Measurements from ENCODE around the gene PTPRN2.

PTPRN2 gene

DNA sequence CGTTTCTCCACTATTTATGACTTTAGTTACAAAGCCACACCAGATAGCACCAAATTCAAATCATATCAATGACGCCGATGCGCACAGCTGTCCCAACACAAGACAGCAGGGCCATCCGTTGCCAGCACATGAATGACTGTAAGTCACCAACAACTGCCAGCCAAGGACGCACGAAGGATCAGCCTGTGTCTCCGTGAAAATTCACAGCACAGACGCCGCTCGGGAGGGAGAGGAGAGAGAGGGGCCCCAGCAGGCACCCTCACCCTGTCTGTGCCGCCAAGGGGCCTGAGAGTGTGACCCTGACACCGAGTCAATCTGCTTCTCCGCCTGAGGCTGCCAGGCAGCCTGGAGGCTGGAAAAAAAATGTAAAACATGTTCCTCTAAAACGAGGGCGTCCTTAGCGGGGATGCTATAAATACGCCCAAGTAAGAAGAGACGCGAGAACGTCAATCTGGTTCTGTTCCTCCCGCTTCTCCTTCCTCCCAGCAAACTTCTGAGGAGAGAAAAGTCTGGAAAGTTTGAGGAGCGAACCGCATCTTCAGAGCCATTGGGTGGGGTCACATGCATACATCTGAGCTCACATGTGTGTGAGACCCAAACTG lies 111.2 kb downstream of the PTPRN2 start:
- TF ChIP-seq, protein P1, sequence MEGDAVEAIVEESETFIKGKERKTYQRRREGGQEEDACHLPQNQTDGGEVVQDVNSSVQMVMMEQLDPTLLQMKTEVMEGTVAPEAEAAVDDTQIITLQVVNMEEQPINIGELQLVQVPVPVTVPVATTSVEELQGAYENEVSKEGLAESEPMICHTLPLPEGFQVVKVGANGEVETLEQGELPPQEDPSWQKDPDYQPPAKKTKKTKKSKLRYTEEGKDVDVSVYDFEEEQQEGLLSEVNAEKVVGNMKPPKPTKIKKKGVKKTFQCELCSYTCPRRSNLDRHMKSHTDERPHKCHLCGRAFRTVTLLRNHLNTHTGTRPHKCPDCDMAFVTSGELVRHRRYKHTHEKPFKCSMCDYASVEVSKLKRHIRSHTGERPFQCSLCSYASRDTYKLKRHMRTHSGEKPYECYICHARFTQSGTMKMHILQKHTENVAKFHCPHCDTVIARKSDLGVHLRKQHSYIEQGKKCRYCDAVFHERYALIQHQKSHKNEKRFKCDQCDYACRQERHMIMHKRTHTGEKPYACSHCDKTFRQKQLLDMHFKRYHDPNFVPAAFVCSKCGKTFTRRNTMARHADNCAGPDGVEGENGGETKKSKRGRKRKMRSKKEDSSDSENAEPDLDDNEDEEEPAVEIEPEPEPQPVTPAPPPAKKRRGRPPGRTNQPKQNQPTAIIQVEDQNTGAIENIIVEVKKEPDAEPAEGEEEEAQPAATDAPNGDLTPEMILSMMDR (conservative IDR thresholded peaks at IDR 0.05; ENCODE audit: low read length): no peak
- DNase-seq (ENCODE audit: low read depth): no peak
- no peak overlapping the region for H3K4me3 ChIP-seq (ENCODE audit: low read length)

DNA sequence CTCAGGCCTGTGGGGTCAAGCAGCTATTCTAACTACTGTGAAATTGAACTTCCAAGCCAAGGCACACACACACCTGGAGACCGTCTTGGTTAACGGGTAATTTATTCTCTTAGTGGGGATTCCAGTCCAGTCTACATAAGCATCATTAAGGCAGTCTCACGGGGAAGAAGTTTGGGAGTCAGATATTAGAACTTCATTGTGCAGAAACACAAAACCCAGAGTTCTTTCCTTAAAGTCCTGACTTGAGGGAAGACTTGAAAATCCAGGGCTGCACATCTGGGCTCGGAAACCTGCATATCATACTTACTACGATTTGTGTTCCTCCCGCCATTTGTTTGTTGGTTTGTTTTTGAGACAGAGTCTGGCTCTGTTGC lies 112.0 kb downstream of the PTPRN2 start:
- no peak for DNase-seq (ENCODE audit: low read depth)
- TF ChIP-seq, protein P1 (conservative IDR thresholded peaks at IDR 0.05; ENCODE audit: low read length): no peak
- H3K4me3 ChIP-seq (ENCODE audit: low read length): no peak overlapping the region

DNA sequence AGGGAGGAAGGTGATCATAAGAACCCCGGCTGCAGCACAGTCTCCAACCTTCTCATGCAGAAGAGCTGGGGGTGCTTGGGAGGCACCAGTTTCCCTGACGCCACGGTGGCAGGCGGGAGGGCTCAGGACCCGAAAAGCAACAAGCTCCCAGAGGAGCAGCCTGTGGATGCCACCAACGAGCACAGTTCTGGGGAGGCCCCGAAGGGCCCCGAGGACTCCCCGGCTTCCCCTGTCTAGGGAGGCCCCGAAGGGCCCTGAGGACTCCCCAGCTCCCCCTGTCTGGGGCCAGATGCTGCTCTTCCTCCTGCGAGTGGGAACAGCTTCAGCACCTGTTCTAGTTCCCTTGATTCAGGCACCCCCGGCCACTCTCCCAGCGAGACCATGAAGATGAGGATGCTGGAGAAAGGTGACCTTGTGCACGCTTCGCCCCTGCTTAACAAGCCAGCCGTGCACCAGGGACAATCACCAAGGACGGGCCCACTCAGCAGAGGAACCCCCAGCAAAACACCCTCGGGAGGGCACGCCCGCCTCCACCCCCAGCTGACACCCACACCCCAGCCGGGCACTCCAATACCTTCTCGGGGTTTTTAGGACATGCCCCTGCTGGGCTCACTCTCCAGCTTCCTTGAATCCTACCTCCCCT lies 112.5 kb downstream of the PTPRN2 start:
- DNase-seq (ENCODE audit: low read depth): no peak
- no peak overlapping the region for H3K4me3 ChIP-seq (ENCODE audit: low read length)
- TF ChIP-seq, protein P1 (conservative IDR thresholded peaks at IDR 0.05; ENCODE audit: low read length): no peak

DNA sequence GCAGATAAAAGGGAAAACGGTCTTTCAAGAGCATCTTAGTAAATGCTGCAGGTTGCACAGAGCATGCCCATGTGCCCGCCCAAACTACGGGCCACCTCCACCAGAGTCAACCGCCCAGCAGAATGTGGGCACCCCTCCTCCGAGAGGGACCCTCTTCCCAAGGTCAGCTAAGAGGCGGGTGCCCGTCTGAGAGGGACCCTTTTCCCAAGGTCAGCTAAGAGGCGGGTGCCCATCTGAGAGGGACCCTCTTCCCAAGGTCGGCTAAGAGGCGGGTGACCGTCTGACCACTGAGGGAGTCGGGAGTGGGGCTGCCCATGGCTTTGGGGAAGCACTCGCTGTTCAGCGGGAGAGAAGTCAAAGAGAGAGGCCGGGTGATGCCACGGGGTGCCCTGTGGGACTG lies 113.1 kb downstream of the PTPRN2 start:
- H3K4me3 ChIP-seq (ENCODE audit: low read length): no peak overlapping the region
- TF ChIP-seq, protein P1 (conservative IDR thresholded peaks at IDR 0.05; ENCODE audit: low read length): no peak
- DNase-seq (ENCODE audit: low read depth): no peak

DNA sequence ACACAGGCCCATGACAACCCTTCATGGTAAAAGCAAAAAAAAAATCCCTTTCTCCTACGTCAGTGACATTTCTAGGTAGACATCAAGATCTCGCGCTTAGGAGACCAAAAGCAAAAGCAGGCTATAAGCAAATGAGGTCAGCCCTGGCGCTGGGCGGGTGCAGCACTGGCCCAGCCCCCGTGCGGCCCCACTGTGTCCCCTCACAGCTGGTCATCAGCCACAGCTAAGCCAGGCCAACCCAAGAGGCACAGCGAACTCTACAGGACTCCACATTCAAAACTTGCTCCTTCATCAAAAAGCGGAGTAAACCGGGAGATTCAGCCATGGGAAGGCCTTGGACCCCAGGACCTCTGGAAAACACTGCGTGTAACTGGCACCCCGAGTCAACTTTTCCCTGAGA lies 113.7 kb downstream of the PTPRN2 start:
- H3K4me3 ChIP-seq (ENCODE audit: low read length): no peak overlapping the region
- no peak for DNase-seq (ENCODE audit: low read depth)
- TF ChIP-seq, protein P1 (conservative IDR thresholded peaks at IDR 0.05; ENCODE audit: low read length): no peak

DNA sequence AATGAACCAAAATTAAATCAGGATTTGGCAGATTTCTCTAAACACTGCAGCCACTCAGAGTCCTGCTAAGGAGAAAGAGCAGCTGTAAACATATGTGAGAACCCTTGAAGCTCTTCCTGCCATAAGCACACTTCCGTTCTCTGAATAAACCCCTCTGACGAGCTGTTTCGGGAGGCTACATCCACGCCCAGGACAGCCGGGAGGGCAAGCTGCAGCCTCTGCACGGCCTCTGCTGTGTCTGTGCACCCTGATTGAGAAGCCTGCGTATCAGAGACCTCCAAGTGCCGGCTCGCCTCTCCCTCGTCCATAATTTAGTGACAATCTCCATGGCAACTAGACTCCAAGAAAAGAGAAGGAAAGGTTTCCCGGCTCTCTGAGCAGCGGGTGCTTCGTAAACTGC lies 114.4 kb downstream of the PTPRN2 start:
- TF ChIP-seq, protein P1 (conservative IDR thresholded peaks at IDR 0.05; ENCODE audit: low read length): no peak
- no peak for DNase-seq (ENCODE audit: low read depth)
- no peak overlapping the region for H3K4me3 ChIP-seq (ENCODE audit: low read length)

DNA sequence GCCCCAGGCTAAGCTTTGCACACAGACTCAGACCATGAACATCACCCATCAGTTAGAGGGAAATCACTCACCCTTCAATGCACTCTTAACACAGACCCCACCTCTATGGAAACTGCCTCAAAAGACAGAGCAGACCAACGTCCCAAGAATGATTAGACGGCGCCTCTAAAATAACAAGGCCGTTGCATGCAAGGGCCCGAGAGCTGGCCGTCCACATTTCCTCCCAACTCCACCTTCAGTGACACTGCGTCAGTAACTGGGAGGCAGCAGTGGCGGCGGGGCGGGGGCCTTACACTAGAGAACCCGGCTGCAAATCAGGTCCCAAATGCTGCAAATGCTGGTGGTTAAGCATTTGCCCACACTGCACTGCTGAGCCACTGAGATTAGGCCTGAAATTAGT lies 115.0 kb downstream of the PTPRN2 start:
- TF ChIP-seq, protein P1 (conservative IDR thresholded peaks at IDR 0.05; ENCODE audit: low read length): no peak
- DNase-seq (ENCODE audit: low read depth): no peak
- no peak overlapping the region for H3K4me3 ChIP-seq (ENCODE audit: low read length)

Data from AG10803 (cell line).